OCI-LY3 (cell line): ENCODE data around the gene BTBD17.

Experiments
- H2AFZ ChIP-seq: fragments of 200-600, 300-600 bp; shearing (Covaris generic); 2 replicates; pipeline ENCODE4 v1.6.0; 2014; ENCODE audit warnings: antibody characterized with exemption, low read depth, low read length
- H3K27ac ChIP-seq: fragments of 200-600, 300-600 bp; sonication (generic); 2 replicates; pipeline ENCODE4 v1.5.1; 2014; ENCODE audit warnings: mild to moderate bottlenecking, low read length, moderate library complexity, mixed read lengths
- H3K27me3 ChIP-seq: fragments of 200-600, 300-600 bp; sonication (generic); 2 replicates; pipeline ENCODE4 v1.6.1; 2014; ENCODE audit warnings: low read depth, low read length, mixed read lengths
- H3K36me3 ChIP-seq: fragments of 200-600, 300-600 bp; sonication (generic); replicated peaks from 2 replicates; pipeline ENCODE3; 2014; ENCODE audit warnings: low read depth, low read length, mixed read lengths
- H3K4me1 ChIP-seq: fragments of 300-600, 200-600 bp; sonication (generic); 2 replicates; pipeline ENCODE4 v1.6.1; 2014; ENCODE audit warnings: low read length, mixed read lengths
- H3K4me2 ChIP-seq: fragments of 200-600, 300-600 bp; sonication (generic); 2 replicates; pipeline ENCODE4 v1.6.1; 2014; ENCODE audit warnings: low read length, mixed read lengths
- H3K4me3 ChIP-seq: fragments of 300-600, 200-600 bp; sonication (generic); 2 replicates; pipeline ENCODE4 v1.5.1; 2014; ENCODE audit warnings: antibody characterized with exemption, mild to moderate bottlenecking, low read length, moderate library complexity
- H3K79me2 ChIP-seq: fragments of 300-600, 200-600 bp; shearing (Covaris generic); 2 replicates; pipeline ENCODE4 v1.6.1; 2014; ENCODE audit warnings: mild to moderate bottlenecking, low read length, mixed read lengths
- H3K9ac ChIP-seq: fragments of 300-600, 200-600 bp; shearing (Covaris generic); 2 replicates; pipeline ENCODE4 v1.6.0; 2014; ENCODE audit warnings: mild to moderate bottlenecking, low read length, moderate library complexity
- H3K9me3 ChIP-seq: fragments of 200-600, 300-600 bp; shearing (Covaris generic); 2 replicates; pipeline ENCODE4 v1.6.1; 2014; ENCODE audit warnings: low read length, mixed read lengths; ENCODE audit not compliant: insufficient read depth
- H4K20me1 ChIP-seq: fragments of 200-600, 300-600 bp; sonication (generic); 2 replicates; pipeline ENCODE4 v1.6.1; 2016; ENCODE audit warnings: low read length, mixed read lengths; ENCODE audit not compliant: insufficient read depth
- CTCF ChIP-seq: fragments of 200-600, 300-600 bp; sonication (generic); IDR thresholded peaks from 2 replicates; pipeline ENCODE4 v1.5.1; 2014; ENCODE audit warnings: antibody characterized with exemption, low read length, low read depth
- EZH2phosphoT487 ChIP-seq: fragments of 200-600 bp; shearing (Covaris generic); IDR thresholded peaks from 2 replicates; pipeline ENCODE4 v1.6.1; 2018; ENCODE audit warnings: antibody characterized with exemption, mixed run types, low read depth

The BTBD17 gene

GRCh38 chr17:74379495-74380085, 17.9 kb upstream of the BTBD17 start:
- Histone ChIP-seq H3K27ac (no peak overlapping the region), H3K36me3 (no peaks in the 10 kb centered on the region), H3K9me3 (no peaks in the 10 kb centered on the region), H3K9ac (0 out of 2 replicates have a peak overlapping the region, but pooled peaks have one; percentile 1), H3K4me3 (peak overlapping the region; percentile 18), H3K27me3 (0 out of 2 replicates have a peak, but pooled peaks cover 5% of the 10 kb centered on the region), H4K20me1 (no peaks in the 10 kb centered on the region), H3K4me1 (peaks cover 4% of the 10 kb centered on the region; the same call in 1 of the 2 replicates), H3K4me2 (peak overlapping the region; percentile 54), H2AFZ (peak overlapping the region; percentile 93), H3K79me2 (no peaks in the 10 kb centered on the region)
- TF ChIP-seq CTCF = peak; percentile 82
- no peak for TF ChIP-seq EZH2phosphoT487

- TF ChIP-seq EZH2phosphoT487 (no peak), CTCF (no peak)
- Histone ChIP-seq H3K27me3 (0 out of 2 replicates have a peak, but pooled peaks cover 5% of the 10 kb centered on the region), H3K36me3 (no peaks in the 10 kb centered on the region), H2AFZ (no peak overlapping the region), H3K9ac (no peak overlapping the region), H3K27ac (no peak overlapping the region), H3K4me1 (peaks cover 4% of the 10 kb centered on the region; the same call in 1 of the 2 replicates), H3K9me3 (no peaks in the 10 kb centered on the region), H3K4me2 (no peak overlapping the region), H3K79me2 (no peaks in the 10 kb centered on the region), H3K4me3 (no peak overlapping the region), H4K20me1 (no peaks in the 10 kb centered on the region)
Observed at GRCh38 chr17:74374858-74375257, 13.2 kb upstream of the BTBD17 start.

GRCh38 chr17:74373838-74374606, 12.4 kb upstream of the BTBD17 start:
- H3K4me1 ChIP-seq = no peaks in the 10 kb centered on the region
- H2AFZ ChIP-seq = no peak overlapping the region
- no peak overlapping the region for H3K27ac ChIP-seq
- no peak overlapping the region for H3K9ac ChIP-seq
- H3K4me2 ChIP-seq = no peak overlapping the region
- H3K27me3 ChIP-seq = peaks cover 5% of the 10 kb centered on the region; the same call in 1 of the 2 replicates
- no peaks in the 10 kb centered on the region for H3K79me2 ChIP-seq
- no peak overlapping the region for H3K4me3 ChIP-seq
- no peaks in the 10 kb centered on the region for H3K9me3 ChIP-seq
- H3K36me3 ChIP-seq = no peaks in the 10 kb centered on the region
- H4K20me1 ChIP-seq = no peaks in the 10 kb centered on the region
- TF ChIP-seq EZH2phosphoT487 (no peak), CTCF (no peak)

- peaks cover 8% of the 10 kb centered on the region; the same call in 1 of the 2 replicates for H3K27me3 ChIP-seq
- H3K36me3 ChIP-seq = no peaks in the 10 kb centered on the region
- H3K4me1 ChIP-seq = no peaks in the 10 kb centered on the region
- no peaks in the 10 kb centered on the region for H3K79me2 ChIP-seq
- H3K4me3 ChIP-seq = no peak overlapping the region
- no peak overlapping the region for H3K9ac ChIP-seq
- no peaks in the 10 kb centered on the region for H3K9me3 ChIP-seq
- H2AFZ ChIP-seq = no peak overlapping the region
- H3K4me2 ChIP-seq = no peak overlapping the region
- no peak overlapping the region for H3K27ac ChIP-seq
- TF ChIP-seq EZH2phosphoT487 (no peak), CTCF (no peak)
- H4K20me1 ChIP-seq = no peaks in the 10 kb centered on the region
Observed at GRCh38 chr17:74372426-74372825, 10.8 kb upstream of the BTBD17 start.
